Activated CD8-positive, alpha-beta memory T cell treated with anti-CD3 and anti-CD28 coated beads, Interleukin-2, amount 10 ng/mL, durations not matched to agents 7 days and 5 days (primary cell): ENCODE data around the gene MALSU1. TPM values are rescaled to one million over a fixed set of nuclear protein-coding genes. Genes with fewer than 3 reads are reported as not detected.

ENCODE experiments used
- total RNA-seq, 2 experiments: library from RNA; stranded (reverse); gene quantifications; one replicate each; pipeline ENCODE4 v1.2.3, GENCODE V29; 2021

Gene MALSU1
- total RNA-seq, 2 experiments from 2014 or later, result 51.3 to 59.5 TPM

Other genes starting within 250 kb of the MALSU1 start
- 10 to 100 TPM; 17.4 to 18.3 TPM for gene KLHL7, start 193.6 kb upstream of the MALSU1 start, total RNA-seq
- 10 to 100 TPM; 51.3 to 58.0 TPM for gene NUP42, start 117.3 kb upstream of the MALSU1 start, total RNA-seq
- under 1 TPM; 0.41 to 0.82 TPM for gene GPNMB, start 52.6 kb upstream of the MALSU1 start, total RNA-seq
- gene IGF2BP3, start 171.2 kb downstream of the MALSU1 start, total RNA-seq, result 1 to 10 TPM in 1 of 2 experiments, under 1 TPM in 1; 0.84 to 1.3 TPM
- gene TRA2A, start 232.6 kb downstream of the MALSU1 start, total RNA-seq, result 100 to 1,000 TPM; 108 to 113 TPM